Neural cell (in vitro differentiated cells): Measurements from ENCODE around the gene ANKS1B. TPM values are rescaled to one million over a fixed set of nuclear protein-coding genes. Genes with fewer than 3 reads are reported as not detected.

Source experiments
- H2AFZ ChIP-seq: fragments of 200-600, 300-800 bp; sonication (generic), shearing (Covaris generic); 2 replicates; pipeline ENCODE4 v1.6.0; 2014; ENCODE audit warnings: low read depth, mild to moderate bottlenecking, antibody characterized with exemption, low read length, moderate library complexity
- H3F3A ChIP-seq: fragments of 200-600 bp; shearing (Covaris generic); 2 replicates; pipeline ENCODE4 v1.6.1; 2016; ENCODE audit warnings: mild to moderate bottlenecking, moderate library complexity, mixed read lengths, antibody characterized with exemption, low read length; ENCODE audit not compliant: insufficient read depth, poor library complexity, severe bottlenecking
- H3K27ac ChIP-seq: fragments of 200-600, 300-800 bp; sonication (generic), shearing (Covaris generic); 2 replicates; pipeline ENCODE4 v1.5.1; 2014; ENCODE audit warnings: mild to moderate bottlenecking, low read length, moderate library complexity
- H3K27me3 ChIP-seq: fragments of 300-800, 200-600 bp; sonication (generic), shearing (Covaris generic); 2 replicates; pipeline ENCODE4 v1.6.0; 2014; ENCODE audit warnings: mild to moderate bottlenecking, low read depth, low read length, moderate library complexity; ENCODE audit not compliant: insufficient read depth
- H3K36me3 ChIP-seq: fragments of 300-800, 200-600 bp; sonication (generic), shearing (Covaris generic); 2 replicates; pipeline ENCODE4 v1.5.1; 2014; ENCODE audit warnings: mild to moderate bottlenecking, antibody characterized with exemption, low read length, moderate library complexity; ENCODE audit not compliant: insufficient read depth
- H3K4me2 ChIP-seq: fragments of 300-800, 200-600 bp; sonication (generic), shearing (Covaris generic); 2 replicates; pipeline ENCODE4 v1.6.0; 2014; ENCODE audit warnings: mild to moderate bottlenecking, low read length
- H3K4me3 ChIP-seq: fragments of 300-800, 200-600 bp; sonication (generic), shearing (Covaris generic); 2 replicates; pipeline ENCODE4 v1.5.1; 2014; ENCODE audit warnings: mild to moderate bottlenecking, low read length, moderate library complexity
- H3K79me2 ChIP-seq: fragments of 200-600 bp; shearing (Covaris generic); replicated peaks from 2 replicates; pipeline ENCODE4 v1.6.0; 2014; ENCODE audit warnings: mild to moderate bottlenecking, low read length, moderate library complexity; ENCODE audit not compliant: insufficient read depth
- H3K9ac ChIP-seq: fragments of 300-800, 200-600 bp; sonication (generic), shearing (Covaris generic); 2 replicates; pipeline ENCODE4 v1.6.1; 2016; ENCODE audit warnings: mild to moderate bottlenecking, low read length, mixed read lengths
- H3K9me2 ChIP-seq: fragments of 200-600 bp; shearing (Covaris generic); 2 replicates; pipeline ENCODE4 v1.6.1; 2016; ENCODE audit warnings: mild to moderate bottlenecking, low read length, mixed read lengths; ENCODE audit not compliant: insufficient read depth
- H3K9me3 ChIP-seq: fragments of 200-600, 300-800 bp; sonication (generic), shearing (Covaris generic); 2 replicates; pipeline ENCODE4 v1.6.1; 2016; ENCODE audit warnings: mild to moderate bottlenecking, mixed run types, low read length, moderate library complexity, mixed read lengths
- H4K20me1 ChIP-seq: fragments of 200-600 bp; shearing (Covaris generic); 2 replicates; pipeline ENCODE4 v1.6.1; 2016; ENCODE audit warnings: mild to moderate bottlenecking, mixed run types; ENCODE audit not compliant: insufficient read depth
- CTCF ChIP-seq: fragments of 450-650 bp; IDR thresholded peaks from 2 replicates; pipeline ENCODE4 v1.5.1; 2014; ENCODE audit warnings: antibody characterized with exemption, mild to moderate bottlenecking, moderate library complexity; ENCODE audit not compliant: poor library complexity, severe bottlenecking
- EP300 ChIP-seq: fragments of 450-650 bp; conservative IDR thresholded peaks from 2 replicates; pipeline ENCODE4 v1.6.1; 2014; ENCODE audit warnings: antibody characterized with exemption, mild to moderate bottlenecking, moderate library complexity; ENCODE audit not compliant: poor library complexity, severe bottlenecking
- POLR2AphosphoS5 ChIP-seq: IDR thresholded peaks from 2 replicates; pipeline ENCODE4 v1.6.1; 2012
- RAD21 ChIP-seq: fragments of 450-650 bp; conservative IDR thresholded peaks from 2 replicates; pipeline ENCODE4 v1.6.1; 2014; ENCODE audit warnings: antibody characterized with exemption, mild to moderate bottlenecking, moderate library complexity
- SMC3 ChIP-seq: fragments of 450-650 bp; conservative IDR thresholded peaks from 2 replicates; pipeline ENCODE4 v1.6.1; 2014; ENCODE audit warnings: antibody characterized with exemption, mild to moderate bottlenecking, moderate library complexity; ENCODE audit not compliant: poor library complexity
- polyA plus RNA-seq: library from polyadenylated mRNA; depleted of rRNA; stranded (reverse); fragments of >200 nt; gene quantifications from 2 replicates; pipeline ENCODE4 v1.2.3, GENCODE V29; 2014

ANKS1B gene
- polyA plus RNA-seq, 1 donor from 2014 or later = 65.6 TPM

- Histone ChIP-seq H3K27ac (peak overlapping the region; percentile 83), H3K9me3 (no peaks in the 10 kb centered on the region)
Measured at GRCh38 chr12:99138393-99138792, 846.3 kb downstream of the ANKS1B start.

GRCh38 chr12:99137124-99137855 lies 847.4 kb downstream of the ANKS1B start:
- peak overlapping the region; percentile 83 for H3K27ac ChIP-seq
- no peak overlapping the region for H2AFZ ChIP-seq

More at GRCh38 chr12:99138393-99138792, 846.3 kb downstream of the ANKS1B start:
- Histone ChIP-seq H3K79me2 (peaks cover 9% of the 10 kb centered on the region), H3F3A (no peaks in the 10 kb centered on the region), H2AFZ (no peak overlapping the region), H3K36me3 (peaks cover 3% of the 10 kb centered on the region), H3K9ac (peak overlapping the region; percentile 42), H4K20me1 (no peaks in the 10 kb centered on the region), H3K4me2 (peak overlapping the region; percentile 58), H3K9me2 (no peaks in the 10 kb centered on the region), H3K4me3 (peak overlapping the region; percentile 26), H3K27me3 (no peaks in the 10 kb centered on the region)
- TF ChIP-seq EP300 (peak; percentile 96), RAD21 (no peak), POLR2AphosphoS5 (peak; percentile 83), CTCF (no peak), SMC3 (peak; percentile 34)

More at GRCh38 chr12:99137124-99137855, 847.4 kb downstream of the ANKS1B start:
- peak overlapping the region; percentile 14 for H3K4me3 ChIP-seq
- H3K9ac ChIP-seq = no peak overlapping the region
- no peaks in the 10 kb centered on the region for H3F3A ChIP-seq
- peaks cover 3% of the 10 kb centered on the region for H3K36me3 ChIP-seq
- H4K20me1 ChIP-seq = no peaks in the 10 kb centered on the region
- peaks cover 9% of the 10 kb centered on the region for H3K79me2 ChIP-seq
- no peaks in the 10 kb centered on the region for H3K27me3 ChIP-seq
- no peak overlapping the region for H3K4me2 ChIP-seq
- TF ChIP-seq RAD21 (peak; percentile 18), EP300 (peak; percentile 75), POLR2AphosphoS5 (peak; percentile 80), SMC3 (no peak), CTCF (peak; percentile 39)
- H3K9me3 ChIP-seq = no peaks in the 10 kb centered on the region
- no peaks in the 10 kb centered on the region for H3K9me2 ChIP-seq
